Brain microvascular endothelial cell (primary cell): Measurements from ENCODE around the gene JAG2.

Experiments used
- DNase-seq: peaks from one replicate; pipeline ENCODE4 v3.0.0-alpha.2; 2020
- H3K27ac ChIP-seq: fragments of 250-450 bp; sonication (Bioruptor Pico); 2 replicates; pipeline ENCODE4 v1.5.1; 2020; ENCODE audit warnings: mild to moderate bottlenecking, moderate library complexity
- H3K27me3 ChIP-seq: fragments of 250-450 bp; sonication (Bioruptor Pico); replicated peaks from 2 replicates; pipeline ENCODE4 v1.5.1; 2020; ENCODE audit warnings: mild to moderate bottlenecking
- H3K36me3 ChIP-seq: fragments of 250-450 bp; sonication (Bioruptor Pico); replicated peaks from 2 replicates; pipeline ENCODE4 v1.5.1; 2020; ENCODE audit warnings: mild to moderate bottlenecking
- H3K4me3 ChIP-seq: 2 replicates; pipeline ENCODE4 v1.5.1; 2011; ENCODE audit warnings: low read depth, mild to moderate bottlenecking, control low read depth, low read length, moderate library complexity
- CTCF ChIP-seq: IDR thresholded peaks from 2 replicates; pipeline ENCODE4 v1.5.1; 2011; ENCODE audit warnings: low read depth, mild to moderate bottlenecking, moderate library complexity, low read length, control low read depth, inconsistent platforms; ENCODE audit errors: missing control alignments
- in situ Hi-C: cut with HindIII; loops from 2 replicates; pipeline ENCODE4 v1.10.0; 2017; ENCODE audit warnings: low sequenced_read_pairs, low pct_ligation_motif_present

JAG2 gene

GRCh38 chr14:105099778-105100177 lies 68.8 kb downstream of the JAG2 start:
- no peak for TF ChIP-seq CTCF
- DNase-seq, result no peak
- Histone ChIP-seq H3K27ac (no peak overlapping the region), H3K4me3 (no peak overlapping the region), H3K27me3 (peaks cover 5% of the 10 kb centered on the region), H3K36me3 (no peaks in the 10 kb centered on the region)
- in situ Hi-C loops, result no loop called here

GRCh38 chr14:105098316-105098715 lies 70.3 kb downstream of the JAG2 start:
- in situ Hi-C loops, result no loop called here
- no peaks in the 10 kb centered on the region for H3K36me3 ChIP-seq
- H3K4me3 ChIP-seq, result no peak overlapping the region
- TF ChIP-seq CTCF, result no peak
- DNase-seq, result no peak
- peaks cover 2% of the 10 kb centered on the region for H3K27me3 ChIP-seq
- no peak overlapping the region for H3K27ac ChIP-seq

- in situ Hi-C loops, result no loop called here
- Histone ChIP-seq H3K4me3 (no peak overlapping the region), H3K27ac (no peak overlapping the region), H3K27me3 (peaks cover 2% of the 10 kb centered on the region), H3K36me3 (no peaks in the 10 kb centered on the region)
- no peak for DNase-seq
- no peak for TF ChIP-seq CTCF
Observed at GRCh38 chr14:105097794-105098127, 70.8 kb downstream of the JAG2 start.

GRCh38 chr14:105096206-105096875 lies 72.2 kb downstream of the JAG2 start:
- no peak overlapping the region for H3K4me3 ChIP-seq
- in situ Hi-C loops, result no loop called here

GRCh38 chr14:105095236-105095805 lies 73.3 kb downstream of the JAG2 start:
- no peak for TF ChIP-seq CTCF
- H3K36me3 ChIP-seq, result no peaks in the 10 kb centered on the region
- in situ Hi-C loops, result no loop called here
- H3K27ac ChIP-seq, result no peak overlapping the region
- no peak for DNase-seq
- H3K4me3 ChIP-seq, result no peak overlapping the region
- H3K27me3 ChIP-seq, result no peaks in the 10 kb centered on the region

More at GRCh38 chr14:105096206-105096875, 72.2 kb downstream of the JAG2 start:
- H3K36me3 ChIP-seq, result no peaks in the 10 kb centered on the region
- no peaks in the 10 kb centered on the region for H3K27me3 ChIP-seq
- TF ChIP-seq CTCF, result no peak
- H3K27ac ChIP-seq, result no peak overlapping the region
- no peak for DNase-seq
